Prostate gland (tissue), 2 donors: ENCODE results near the gene POLDIP3. TPM values are rescaled to one million over a fixed set of nuclear protein-coding genes. Genes with fewer than 3 reads are reported as not detected.
"Not testable (repeated sequence)": the region's sequence is repeated elsewhere in the genome, so short reads cannot be mapped to it uniquely, and the experiment has no call there.

Source experiments
- DNase-seq: peaks from one replicate; pipeline ENCODE4 v3.0.0-alpha.2; 2019; ENCODE audit warnings: low spot score
- H3K27ac ChIP-seq, 2 donors: fragments of 200-600 bp; sonication (generic); 2 replicates each; pipeline ENCODE4 v1.5.1; 2017 to 2019
- H3K27me3 ChIP-seq: fragments of 200-600 bp; sonication (generic); replicated peaks from 2 replicates; pipeline ENCODE4 v1.5.1; 2019; ENCODE audit not compliant: insufficient read depth
- H3K36me3 ChIP-seq, 2 donors: fragments of 200-600 bp; sonication (generic); 1 replicate in 1 of 2; 2 replicates in 1 of 2; pipeline versions ENCODE4 v1.5.1 to v1.8.1; 2017 to 2019
- H3K4me1 ChIP-seq: fragments of 200-600 bp; sonication (generic); replicated peaks from 2 replicates; pipeline ENCODE4 v1.5.1; 2019
- H3K4me3 ChIP-seq, 2 donors: fragments of 200-600 bp; sonication (generic); 2 replicates each; pipeline ENCODE4 v1.5.1; 2017 to 2019
- H3K9me3 ChIP-seq: fragments of 200-600 bp; sonication (generic); 2 replicates; pipeline ENCODE4 v1.5.1; 2017
- POLR2A ChIP-seq: fragments of 450-650 bp; IDR thresholded peaks from one replicate; pipeline ENCODE4 v1.6.1; 2016; ENCODE audit warnings: antibody characterized with exemption, mild to moderate bottlenecking
- POLR2AphosphoS5 ChIP-seq: sonication (generic); formaldehyde crosslinking; IDR thresholded peaks from one replicate; pipeline ENCODE4 v1.6.1; 2017; ENCODE audit warnings: antibody characterized with exemption
- WGBS: methylation state at CpG from one replicate; pipeline ENCODE4 v1.1.5; 2018; 5-methylcytosine and 5-hydroxymethylcytosine counted together
- intact Hi-C: fragments of 100-400 bp; cut with DNase I; formaldehyde crosslinking; loops from one replicate; pipeline ENCODE4 v1.14.2; 2022
- total RNA-seq, 2 donors: library from RNA; depleted of rRNA; stranded (reverse); fragments of >200 nt; gene quantifications; one replicate each; pipeline ENCODE4 v1.1.0, GENCODE V29; 2016
- TF ChIP-seq, protein P1 (sequence below), 4 experiments: fragments of 200-600 bp in 2 of 4; fragments of 450-650 bp in 2 of 4; sonication (generic) in 2 of 4; IDR thresholded peaks; 1 replicate in 3 of 4; 2 replicates in 1 of 4; pipeline ENCODE4 v1.5.1; 2016 to 2019; ENCODE audit warnings: antibody characterized with exemption in 4 of 4, mild to moderate bottlenecking in 2 of 4, moderate library complexity in 2 of 4

POLDIP3 gene
- total RNA-seq, 2 donors from 2014 or later, result 46.4 to 62.6 TPM

DNA sequence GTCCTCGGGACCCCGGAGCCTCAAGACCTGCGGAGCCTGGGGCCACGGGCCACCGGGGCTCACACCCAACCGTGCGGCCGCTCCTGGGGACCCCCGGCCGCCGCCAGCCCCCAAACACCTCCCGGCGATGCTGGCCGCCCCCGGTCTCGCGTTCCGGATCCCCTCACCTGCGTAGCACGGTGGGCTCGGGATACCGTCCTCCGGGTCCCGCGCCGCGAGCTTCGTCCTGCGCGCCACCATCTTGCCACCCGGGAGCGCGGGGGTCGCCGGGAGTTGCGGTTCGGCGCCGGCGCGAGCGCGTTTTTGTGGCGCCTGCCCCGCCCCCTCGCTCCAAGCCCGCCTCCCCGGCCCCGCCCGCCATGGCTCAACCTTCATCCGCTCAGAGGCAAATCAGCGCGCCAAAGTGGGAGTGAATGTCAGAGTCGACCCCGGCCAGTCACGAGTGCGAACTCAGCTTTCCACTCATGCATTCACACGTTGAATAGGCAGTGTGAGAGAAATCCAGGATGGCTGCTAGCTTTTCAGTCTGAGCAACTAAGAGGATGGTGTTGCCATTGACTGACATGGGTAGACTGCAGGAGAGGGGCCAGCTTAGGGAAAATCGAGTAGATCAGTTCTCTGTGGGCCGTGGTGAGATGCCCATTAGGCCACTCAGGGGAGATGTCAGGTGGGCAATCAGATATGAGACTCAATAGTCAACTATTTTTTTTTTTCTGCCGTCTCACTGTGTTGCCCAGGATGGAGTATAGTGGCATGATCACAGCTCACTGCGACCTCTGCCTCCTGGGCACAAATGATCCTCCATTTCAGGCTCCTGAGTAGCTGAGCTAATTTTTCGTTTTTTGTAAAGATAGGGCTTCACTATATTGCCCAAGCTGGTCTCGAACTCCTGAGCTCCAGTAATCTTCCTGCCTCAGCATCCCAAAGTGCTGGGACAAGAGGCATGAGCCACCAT lies 32.6 kb downstream of the POLDIP3 start:
- no peaks in the 10 kb centered on the region for H3K4me1 ChIP-seq
- H3K27ac ChIP-seq, result peak overlapping the region; percentile 56 to 57
- peak; percentile 74 for DNase-seq
- TF ChIP-seq, protein P1, sequence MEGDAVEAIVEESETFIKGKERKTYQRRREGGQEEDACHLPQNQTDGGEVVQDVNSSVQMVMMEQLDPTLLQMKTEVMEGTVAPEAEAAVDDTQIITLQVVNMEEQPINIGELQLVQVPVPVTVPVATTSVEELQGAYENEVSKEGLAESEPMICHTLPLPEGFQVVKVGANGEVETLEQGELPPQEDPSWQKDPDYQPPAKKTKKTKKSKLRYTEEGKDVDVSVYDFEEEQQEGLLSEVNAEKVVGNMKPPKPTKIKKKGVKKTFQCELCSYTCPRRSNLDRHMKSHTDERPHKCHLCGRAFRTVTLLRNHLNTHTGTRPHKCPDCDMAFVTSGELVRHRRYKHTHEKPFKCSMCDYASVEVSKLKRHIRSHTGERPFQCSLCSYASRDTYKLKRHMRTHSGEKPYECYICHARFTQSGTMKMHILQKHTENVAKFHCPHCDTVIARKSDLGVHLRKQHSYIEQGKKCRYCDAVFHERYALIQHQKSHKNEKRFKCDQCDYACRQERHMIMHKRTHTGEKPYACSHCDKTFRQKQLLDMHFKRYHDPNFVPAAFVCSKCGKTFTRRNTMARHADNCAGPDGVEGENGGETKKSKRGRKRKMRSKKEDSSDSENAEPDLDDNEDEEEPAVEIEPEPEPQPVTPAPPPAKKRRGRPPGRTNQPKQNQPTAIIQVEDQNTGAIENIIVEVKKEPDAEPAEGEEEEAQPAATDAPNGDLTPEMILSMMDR (IDR thresholded peaks at IDR 0.05), result no peak
- peak; percentile 25 for TF ChIP-seq POLR2A
- peak; percentile 41 for TF ChIP-seq POLR2AphosphoS5
- 7% methylated on average over 48 of the region's 64 CpGs for WGBS
- no peaks in the 10 kb centered on the region for H3K27me3 ChIP-seq
- peak overlapping the region; percentile 70 to 72 for H3K4me3 ChIP-seq
- intact Hi-C loops, result no loop called here
- no peaks in the 10 kb centered on the region for H3K9me3 ChIP-seq
- H3K36me3 ChIP-seq, result peaks cover 4 to 14% of the 10 kb centered on the region in 2 donors

DNA sequence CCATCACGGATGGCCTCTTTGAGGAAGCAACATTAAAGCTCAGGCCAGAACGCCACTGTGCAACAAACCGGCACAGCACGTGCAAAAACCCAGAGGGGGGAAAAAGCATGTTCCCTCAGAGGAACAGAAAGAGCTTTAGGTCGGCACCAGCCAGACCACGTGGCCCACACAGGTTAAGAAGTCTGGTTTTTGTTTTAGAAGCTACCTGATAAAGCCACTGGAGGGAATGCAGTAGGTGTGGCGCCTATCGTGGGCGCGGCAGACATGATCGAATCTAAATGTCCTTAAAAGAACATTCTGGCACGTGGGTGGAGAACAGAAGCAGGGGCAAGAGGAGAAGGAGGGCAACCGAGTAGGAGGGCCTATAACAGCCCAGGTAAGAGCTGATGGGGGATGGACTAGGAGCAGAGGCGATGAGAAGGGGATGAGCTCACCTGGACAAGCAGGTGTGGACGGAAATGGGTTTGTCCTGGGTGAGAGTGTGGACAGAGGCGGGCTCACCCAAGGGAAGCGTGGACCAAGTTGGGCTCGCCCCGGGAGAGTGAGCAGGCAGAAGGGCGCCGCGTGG lies 33.4 kb downstream of the POLDIP3 start:
- Histone ChIP-seq H3K27ac (peak overlapping the region; percentile 56 to 57), H3K4me3 (peak overlapping the region; percentile 70 to 72), H3K36me3 (peaks cover 4 to 14% of the 10 kb centered on the region in 2 donors)
- H3K27me3 ChIP-seq, intact Hi-C loops, H3K4me1 ChIP-seq, DNase-seq, H3K9me3 ChIP-seq: not testable (repeated sequence)
- under 1% methylated on average over 14 of the region's 22 CpGs for WGBS

DNA sequence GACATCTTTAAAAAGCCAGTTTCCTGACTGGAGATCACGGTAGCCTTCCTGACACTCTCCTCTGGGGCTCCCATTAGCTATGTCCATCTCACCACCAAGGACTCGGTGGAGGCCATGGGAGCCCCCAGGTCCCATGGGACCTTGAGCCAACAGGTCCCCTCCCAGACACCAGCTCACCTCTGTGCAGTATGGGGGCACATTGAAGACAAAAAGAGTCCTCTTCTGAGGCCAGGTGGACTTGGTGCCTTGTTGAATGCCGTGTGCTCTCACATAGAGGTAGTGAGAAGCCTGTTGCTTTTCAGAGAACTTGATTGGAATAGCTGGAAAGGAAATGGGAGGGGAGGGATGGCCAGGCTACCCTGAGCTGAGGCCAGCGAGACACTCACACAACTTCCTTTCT lies 34.6 kb downstream of the POLDIP3 start:
- H3K27ac ChIP-seq, H3K4me1 ChIP-seq, H3K9me3 ChIP-seq, H3K27me3 ChIP-seq, H3K4me3 ChIP-seq, intact Hi-C loops, DNase-seq, H3K36me3 ChIP-seq: not testable (repeated sequence)
- WGBS, result 88% methylated on average over 3 of the region's 4 CpGs

DNA sequence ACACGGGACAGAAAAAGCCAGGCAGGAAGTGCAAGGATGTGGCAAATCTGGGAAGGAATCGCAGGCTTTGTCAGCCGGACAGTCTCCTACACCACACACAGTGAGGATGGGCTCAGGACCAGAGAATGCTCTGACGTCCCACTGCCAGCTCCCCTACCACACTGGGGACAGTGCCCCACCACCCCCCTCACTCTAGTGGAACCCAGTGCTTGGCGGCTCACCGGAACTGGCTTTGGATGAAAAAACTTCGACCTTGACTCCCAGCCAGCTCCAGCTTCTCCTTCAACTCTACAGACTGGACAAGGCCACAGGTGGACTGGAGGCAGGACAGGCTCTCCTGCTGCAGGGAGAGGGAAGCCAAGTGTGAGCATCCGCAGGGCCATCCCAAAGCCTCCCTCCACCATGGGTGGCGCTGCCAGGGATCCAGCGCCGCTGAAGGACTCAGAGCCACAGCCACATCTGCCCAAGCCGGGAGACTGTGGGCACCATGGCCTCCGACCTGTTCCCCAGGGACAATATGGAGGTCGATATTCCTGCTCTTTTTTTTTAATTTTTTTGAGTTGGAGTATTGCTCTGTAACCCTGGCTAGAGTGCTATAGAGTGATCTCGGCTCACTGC lies 37.0 kb downstream of the POLDIP3 start:
- Histone ChIP-seq H3K27me3 (no peaks in the 10 kb centered on the region), H3K27ac (no peak overlapping the region), H3K9me3 (no peaks in the 10 kb centered on the region), H3K4me3 (no peak overlapping the region), H3K36me3 (no peaks in the 10 kb centered on the region), H3K4me1 (no peaks in the 10 kb centered on the region)
- TF ChIP-seq, protein P1 (IDR thresholded peaks at IDR 0.05), result no peak
- TF ChIP-seq POLR2AphosphoS5, result no peak
- no peak for TF ChIP-seq POLR2A
- DNase-seq, result no peak
- 84% methylated on average over 15 of the region's 15 CpGs for WGBS
- intact Hi-C loops, result no loop called here

DNA sequence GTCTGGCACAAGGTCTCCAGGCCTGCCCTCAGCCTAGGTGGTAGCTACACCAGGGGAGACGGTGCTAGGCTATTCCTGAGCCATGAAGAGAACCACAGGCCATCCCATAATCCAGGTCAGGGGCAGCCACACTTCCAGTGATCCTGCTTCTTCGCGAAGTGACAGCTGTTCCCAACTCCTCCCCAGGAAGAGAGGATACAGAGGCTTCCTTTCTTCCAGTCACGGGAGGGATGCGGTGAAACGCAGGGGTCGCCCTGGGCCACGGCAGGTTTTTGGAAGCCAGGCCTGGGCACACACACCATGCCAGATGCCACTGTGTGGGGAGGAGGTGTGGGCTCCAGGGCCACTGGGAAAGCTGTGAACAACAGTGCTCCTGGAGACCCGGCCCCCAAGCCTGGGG lies 37.5 kb downstream of the POLDIP3 start:
- intact Hi-C loops, H3K27ac ChIP-seq, DNase-seq, H3K4me3 ChIP-seq, H3K36me3 ChIP-seq, H3K4me1 ChIP-seq, H3K9me3 ChIP-seq, H3K27me3 ChIP-seq: not testable (repeated sequence)
- WGBS, result 83% methylated on average over 9 of the region's 9 CpGs

DNA sequence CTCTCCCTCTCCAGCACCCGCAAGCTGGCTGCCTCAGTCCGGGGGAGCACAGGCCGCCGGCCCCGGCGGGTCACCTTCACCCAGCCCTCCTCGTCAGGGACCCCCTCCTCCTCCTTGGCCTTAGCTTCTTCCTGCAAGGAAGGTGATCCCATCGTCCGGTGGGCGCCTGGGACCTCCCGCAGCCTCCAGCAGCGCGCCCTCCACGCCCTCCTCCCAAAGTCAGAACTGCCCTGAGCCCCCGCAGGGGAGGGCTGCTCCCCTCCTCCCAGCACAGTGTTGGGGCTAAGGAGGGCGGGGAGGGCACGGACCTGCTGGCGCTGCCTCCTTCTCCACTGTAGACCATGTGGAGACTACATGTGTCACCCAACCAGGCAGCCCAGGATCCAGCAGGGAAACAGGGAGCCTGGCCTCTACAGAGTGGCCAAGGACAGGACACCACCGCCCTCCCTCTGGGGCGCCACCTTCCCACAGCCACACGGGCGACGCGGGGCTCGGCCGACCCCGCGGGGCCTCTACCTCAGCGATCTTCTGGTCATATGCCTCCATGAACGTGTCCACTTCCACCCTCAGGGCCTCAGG lies 38.6 kb downstream of the POLDIP3 start:
- H3K27ac ChIP-seq, intact Hi-C loops, DNase-seq: not testable (repeated sequence)

DNA sequence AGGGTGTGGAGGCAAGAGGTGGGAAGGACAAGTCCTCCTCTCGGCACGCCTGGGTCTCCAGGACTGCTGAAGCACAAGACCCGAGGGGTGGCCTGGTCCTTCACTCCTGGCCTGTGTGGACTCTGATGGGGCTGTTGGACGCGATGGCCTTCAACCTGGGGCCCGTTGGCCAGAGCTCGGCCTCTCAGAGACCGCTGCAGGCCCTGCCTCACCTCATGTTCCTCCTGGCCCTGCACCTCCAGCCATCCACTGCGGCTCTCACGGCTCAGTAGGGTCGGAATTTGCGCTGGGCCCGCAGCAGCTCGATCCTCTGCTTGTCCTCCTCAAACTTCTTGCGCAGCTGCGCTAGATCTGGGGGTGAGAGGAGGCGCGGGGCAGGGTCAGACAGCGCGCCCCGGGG lies 40.2 kb downstream of the POLDIP3 start:
- intact Hi-C loops, H3K36me3 ChIP-seq, H3K9me3 ChIP-seq, H3K4me3 ChIP-seq, H3K27me3 ChIP-seq, H3K27ac ChIP-seq, DNase-seq, H3K4me1 ChIP-seq: not testable (repeated sequence)
- WGBS, result 94% methylated on average over 18 of the region's 21 CpGs

More for the DNA sequence above, 38.6 kb downstream of the POLDIP3 start:
- not testable (repeated sequence) for H3K27me3 ChIP-seq, H3K9me3 ChIP-seq, H3K4me1 ChIP-seq, H3K36me3 ChIP-seq, H3K4me3 ChIP-seq
- 92% methylated on average over 30 of the region's 30 CpGs for WGBS

DNA sequence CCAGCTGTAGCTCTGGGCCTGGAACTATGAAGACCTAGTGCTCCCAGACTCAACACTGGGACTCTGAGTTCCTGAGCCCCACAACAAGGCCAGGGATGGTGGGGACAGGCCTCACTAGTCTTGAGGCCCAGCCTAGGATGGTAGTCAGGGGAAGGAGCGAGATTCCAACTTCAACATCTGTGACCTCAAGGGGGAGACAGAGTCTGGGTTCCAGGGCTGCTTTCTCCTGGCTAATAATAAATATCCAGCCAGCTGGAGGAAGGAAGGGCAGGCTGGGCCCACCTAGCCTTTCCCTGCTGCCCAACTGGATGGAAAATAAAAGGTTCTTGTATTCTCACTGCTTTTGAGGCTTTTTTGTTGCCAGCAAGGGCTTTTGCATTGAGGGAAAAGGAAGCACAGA lies 40.6 kb downstream of the POLDIP3 start:
- H3K4me1 ChIP-seq, intact Hi-C loops, DNase-seq, H3K27me3 ChIP-seq, H3K27ac ChIP-seq, H3K36me3 ChIP-seq, H3K4me3 ChIP-seq, H3K9me3 ChIP-seq: not testable (repeated sequence)
- WGBS, result 100% methylated on average over 1 of the region's 1 CpG

DNA sequence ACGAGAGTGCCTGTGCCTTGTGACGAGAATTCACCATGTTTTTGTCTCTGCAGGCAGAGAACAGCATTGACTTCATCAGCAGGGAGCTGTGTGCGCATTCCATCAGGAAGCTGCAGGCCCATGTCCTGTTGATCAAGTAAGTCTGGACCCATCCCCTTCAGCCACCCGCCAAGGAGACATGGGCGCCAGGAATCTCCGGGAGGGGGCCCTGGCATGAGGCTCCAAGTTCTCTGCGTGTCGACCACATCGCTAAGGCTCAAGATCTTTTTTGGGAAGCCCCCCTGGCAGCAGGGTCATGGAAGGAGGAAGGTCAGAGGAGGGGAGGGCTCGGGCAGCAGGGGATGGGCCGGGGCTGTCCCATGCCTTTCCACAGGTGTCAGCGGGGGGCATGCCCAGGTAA lies 43.6 kb downstream of the POLDIP3 start:
- H3K4me1 ChIP-seq, H3K9me3 ChIP-seq, H3K4me3 ChIP-seq, H3K36me3 ChIP-seq, H3K27me3 ChIP-seq, intact Hi-C loops, DNase-seq, H3K27ac ChIP-seq: not testable (repeated sequence)
- WGBS, result 89% methylated on average over 11 of the region's 12 CpGs

DNA sequence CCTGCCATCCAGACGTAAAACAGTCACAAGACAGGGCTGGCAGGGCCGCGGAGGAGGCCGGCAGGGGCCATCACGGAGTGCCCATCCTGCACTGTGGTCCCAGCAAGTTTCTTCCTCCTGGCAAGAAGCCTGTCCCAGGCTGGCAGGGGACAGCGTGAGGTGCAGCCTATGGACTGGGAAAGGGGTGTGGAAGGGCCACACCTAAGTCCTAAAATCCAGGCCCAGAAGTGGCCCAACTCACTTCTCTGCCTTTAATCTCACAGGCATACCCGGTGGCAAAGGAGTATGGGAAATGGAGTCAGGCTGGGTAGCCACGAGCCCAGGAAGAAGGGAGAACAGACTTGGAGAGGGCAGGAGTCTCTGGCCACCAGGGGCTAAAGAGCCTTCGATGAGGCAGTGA lies 44.1 kb downstream of the POLDIP3 start:
- H3K9me3 ChIP-seq, intact Hi-C loops, H3K4me3 ChIP-seq, H3K36me3 ChIP-seq, H3K27ac ChIP-seq, DNase-seq, H3K4me1 ChIP-seq, H3K27me3 ChIP-seq: not testable (repeated sequence)
- WGBS, result 75% methylated on average over 9 of the region's 9 CpGs
